ENCODE results near the gene CGB8.

CGB8 gene

GRCh38 chr19:49017041-49017665 is 31.8 kb downstream of the CGB8 start, which contains the start of gene LHB:
LHB (minus strand) TSS chr19:49017091; CDS start chr19:49017081, 10 bp downstream.
- Histone ChIP-seq H3K27me3 (replicated peaks; ENCODE audit: insufficient read depth, low read length) (peaks cover 30% of the 10 kb centered on the region), H3K9ac (ENCODE audit: low read length) (no peak within 1 kb of the TSS), H3K4me3 (ENCODE audit: low read length) (peak within 1 kb of the TSS; percentile 56), H3F3A (ENCODE audit: insufficient read depth, low read length) (no peaks in the 10 kb centered on the region), H3K9me3 (replicated peaks; ENCODE audit: insufficient read depth, low read length) (no peaks in the 10 kb centered on the region), H3K36me3 (replicated peaks; ENCODE audit: insufficient read depth, low read length) (no peaks in the 10 kb centered on the region), H3K79me2 (ENCODE audit: low read length) (no peaks in the 10 kb centered on the region), H3K27ac (ENCODE audit: low read length) (no peak within 1 kb of the TSS), H3K4me1 (ENCODE audit: low read length) (no peaks in the 10 kb centered on the region), H3K4me2 (ENCODE audit: low read depth, low read length) (peak within 1 kb of the TSS; percentile 94), H4K20me1 (ENCODE audit: insufficient read depth, low read length) (no peaks in the 10 kb centered on the region), H2AFZ (ENCODE audit: low read length) (0 out of 2 replicates have a peak within 1 kb of the TSS, but pooled peaks have one; percentile 11), H3K9me2 (replicated peaks; ENCODE audit: insufficient read depth, low read length) (no peaks in the 10 kb centered on the region)
- TF ChIP-seq CTCF (IDR thresholded peaks at IDR 0.05; ENCODE audit: low read length), result no peak
- no peak for TF ChIP-seq EZH2 (optimal IDR thresholded peaks at IDR 0.05; ENCODE audit: low read depth, low read length)
- TF ChIP-seq EZH2phosphoT487 (IDR thresholded peaks at IDR 0.05; ENCODE audit: low read length), result no peak
- DNase-seq, result no peak

GRCh38 chr19:49016067-49016839 is 32.7 kb downstream of the CGB8 start:
- Histone ChIP-seq H3K36me3 (replicated peaks; ENCODE audit: insufficient read depth, low read length) (no peaks in the 10 kb centered on the region), H3K27ac (ENCODE audit: low read length) (no peak overlapping the region), H3F3A (ENCODE audit: insufficient read depth, low read length) (no peaks in the 10 kb centered on the region), H3K27me3 (replicated peaks; ENCODE audit: insufficient read depth, low read length) (peaks cover 26% of the 10 kb centered on the region), H3K9ac (ENCODE audit: low read length) (no peak overlapping the region), H3K9me3 (replicated peaks; ENCODE audit: insufficient read depth, low read length) (no peaks in the 10 kb centered on the region), H3K9me2 (replicated peaks; ENCODE audit: insufficient read depth, low read length) (no peaks in the 10 kb centered on the region), H3K4me3 (ENCODE audit: low read length) (no peak overlapping the region), H3K79me2 (ENCODE audit: low read length) (no peaks in the 10 kb centered on the region), H3K4me2 (ENCODE audit: low read depth, low read length) (no peak overlapping the region), H4K20me1 (ENCODE audit: insufficient read depth, low read length) (no peaks in the 10 kb centered on the region), H3K4me1 (ENCODE audit: low read length) (no peaks in the 10 kb centered on the region), H2AFZ (ENCODE audit: low read length) (no peak overlapping the region)
- no peak for DNase-seq
- TF ChIP-seq EZH2 (optimal IDR thresholded peaks at IDR 0.05; ENCODE audit: low read depth, low read length) (no peak), CTCF (IDR thresholded peaks at IDR 0.05; ENCODE audit: low read length) (no peak), EZH2phosphoT487 (IDR thresholded peaks at IDR 0.05; ENCODE audit: low read length) (no peak)

- H3F3A ChIP-seq (ENCODE audit: insufficient read depth, low read length), result no peaks in the 10 kb centered on the region
- no peaks in the 10 kb centered on the region for H3K9me2 ChIP-seq (replicated peaks; ENCODE audit: insufficient read depth, low read length)
- H3K36me3 ChIP-seq (replicated peaks; ENCODE audit: insufficient read depth, low read length), result no peaks in the 10 kb centered on the region
- TF ChIP-seq EZH2 (optimal IDR thresholded peaks at IDR 0.05; ENCODE audit: low read depth, low read length), result no peak
- TF ChIP-seq EZH2phosphoT487 (IDR thresholded peaks at IDR 0.05; ENCODE audit: low read length), result no peak
- TF ChIP-seq CTCF (IDR thresholded peaks at IDR 0.05; ENCODE audit: low read length), result no peak
- H3K27ac ChIP-seq (ENCODE audit: low read length), result no peak overlapping the region
- H3K4me2 ChIP-seq (ENCODE audit: low read depth, low read length), result no peak overlapping the region
- H3K27me3 ChIP-seq (replicated peaks; ENCODE audit: insufficient read depth, low read length), result peaks cover 16% of the 10 kb centered on the region
- H3K4me3 ChIP-seq (ENCODE audit: low read length), result no peak overlapping the region
- DNase-seq, result no peak
- no peaks in the 10 kb centered on the region for H4K20me1 ChIP-seq (ENCODE audit: insufficient read depth, low read length)
- H3K4me1 ChIP-seq (ENCODE audit: low read length), result no peaks in the 10 kb centered on the region
- no peaks in the 10 kb centered on the region for H3K79me2 ChIP-seq (ENCODE audit: low read length)
- no peak overlapping the region for H2AFZ ChIP-seq (ENCODE audit: low read length)
- no peaks in the 10 kb centered on the region for H3K9me3 ChIP-seq (replicated peaks; ENCODE audit: insufficient read depth, low read length)
- H3K9ac ChIP-seq (ENCODE audit: low read length), result no peak overlapping the region
Observed at GRCh38 chr19:49014870-49015255, 34.0 kb downstream of the CGB8 start.
